NCI-H1694 (cell line): ENCODE measurements around the gene IL12RB2.

ENCODE experiments used
- DNase-seq: peaks from one replicate; lab custom pipeline; 2025; lab: John Stamatoyannopoulos, UW

IL12RB2 gene

DNA sequence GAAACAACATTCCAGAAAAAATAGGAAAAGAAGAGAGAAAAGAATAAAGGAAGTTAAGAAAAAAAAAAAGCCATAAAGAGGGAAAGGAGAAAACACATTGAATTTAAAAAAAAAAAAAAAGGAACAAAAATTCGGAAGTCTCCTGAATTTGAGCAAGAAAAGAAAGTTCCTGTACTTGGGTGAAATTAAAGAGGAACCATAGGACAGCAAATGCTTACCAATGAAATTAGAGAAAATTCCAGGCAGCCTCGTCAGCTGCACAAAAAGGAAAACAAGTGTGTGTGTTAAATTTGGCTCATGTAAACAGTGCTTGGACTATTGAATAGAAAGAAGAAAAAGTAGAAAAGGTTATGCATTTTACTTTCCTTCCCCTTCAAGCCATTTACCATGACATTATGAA, 4.9 kb downstream of the IL12RB2 start:
- DNase-seq, result no peak

DNA sequence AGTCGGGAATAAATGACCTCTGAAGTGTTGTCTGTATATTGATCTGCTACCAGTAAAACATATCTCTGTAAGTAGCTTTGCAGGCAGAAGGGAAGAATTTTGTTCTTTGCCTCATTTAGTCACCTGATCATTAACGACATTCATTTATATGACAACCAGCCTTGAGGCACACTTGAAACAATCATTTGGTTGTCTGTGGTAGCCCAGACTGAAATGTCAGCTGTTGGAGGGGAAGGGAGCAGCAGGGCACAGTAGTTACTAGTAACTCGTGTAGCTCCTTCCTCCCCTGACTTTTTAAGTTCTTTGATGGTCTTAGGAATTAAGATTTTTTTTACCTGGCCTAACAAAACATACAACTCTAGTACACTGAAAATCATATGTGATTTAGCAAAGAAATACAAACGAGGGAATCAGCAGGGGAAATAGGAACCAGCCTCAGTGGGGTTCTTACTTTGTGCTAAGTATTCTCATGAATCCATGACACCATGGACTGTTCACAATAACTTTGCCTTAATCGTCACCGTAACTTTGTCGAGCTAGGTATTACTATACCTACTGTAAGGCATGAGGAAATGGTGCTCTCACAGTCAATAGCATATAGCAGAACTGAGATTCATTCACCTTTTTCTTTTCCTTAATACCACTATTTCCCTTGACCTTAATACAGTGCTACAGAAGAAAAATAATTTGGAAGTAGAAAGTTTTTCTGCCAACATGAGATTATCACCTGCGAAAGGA, 6.4 kb downstream of the IL12RB2 start:
- DNase-seq, result no peak

DNA sequence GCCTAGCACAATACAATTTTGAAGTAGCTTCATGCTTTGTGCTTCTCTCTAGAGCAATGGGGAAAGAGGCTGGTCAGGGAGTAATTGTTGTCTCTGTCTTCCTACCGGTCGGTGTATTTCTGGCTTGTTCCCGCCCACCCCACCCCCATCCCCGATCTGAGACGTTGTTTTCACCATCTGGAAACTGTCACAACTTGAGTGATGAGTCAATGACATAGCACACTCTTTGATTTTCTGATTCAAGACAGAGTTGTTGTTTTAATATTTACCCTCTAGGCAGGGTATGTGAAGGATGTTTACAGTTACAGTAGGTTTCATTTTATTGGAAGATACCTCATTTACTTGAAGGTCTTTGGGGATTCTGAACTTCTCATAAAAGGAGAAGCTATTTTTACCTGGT, 7.0 kb downstream of the IL12RB2 start:
- DNase-seq, result no peak

DNA sequence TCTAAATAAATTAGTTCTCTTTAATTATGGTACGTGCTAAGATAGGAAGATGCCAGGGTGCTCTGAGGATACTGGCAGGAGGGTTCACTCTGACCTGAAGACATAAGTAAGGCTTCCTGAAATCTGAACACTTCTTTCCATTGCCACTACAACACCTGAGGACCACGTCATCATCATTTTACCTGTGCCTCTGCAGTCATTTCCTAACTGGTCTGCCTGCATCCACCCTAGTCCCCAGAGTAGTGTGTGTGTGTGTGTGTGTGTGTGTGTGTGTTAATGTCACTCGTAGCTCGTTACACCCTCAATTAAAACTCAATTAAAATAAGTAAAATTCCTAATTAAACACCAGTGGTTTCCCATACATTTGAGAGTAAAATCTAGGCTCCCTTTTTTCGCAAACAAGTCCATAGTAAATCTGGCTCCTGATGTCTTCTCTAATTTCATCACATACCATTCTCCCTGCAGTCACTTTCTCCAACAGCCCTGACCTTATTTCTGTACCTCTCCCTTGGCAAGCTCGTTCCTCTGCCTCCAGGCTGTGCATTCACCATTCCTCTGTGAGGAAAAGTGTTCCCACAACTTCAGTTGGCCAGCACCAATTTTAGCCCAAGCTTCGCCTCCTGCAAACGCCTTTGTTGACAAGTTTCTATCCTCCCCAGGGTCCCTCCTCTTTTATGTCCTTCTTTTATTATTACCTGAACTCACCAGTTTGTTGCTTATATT, 8.7 kb downstream of the IL12RB2 start:
- no peak for DNase-seq

DNA sequence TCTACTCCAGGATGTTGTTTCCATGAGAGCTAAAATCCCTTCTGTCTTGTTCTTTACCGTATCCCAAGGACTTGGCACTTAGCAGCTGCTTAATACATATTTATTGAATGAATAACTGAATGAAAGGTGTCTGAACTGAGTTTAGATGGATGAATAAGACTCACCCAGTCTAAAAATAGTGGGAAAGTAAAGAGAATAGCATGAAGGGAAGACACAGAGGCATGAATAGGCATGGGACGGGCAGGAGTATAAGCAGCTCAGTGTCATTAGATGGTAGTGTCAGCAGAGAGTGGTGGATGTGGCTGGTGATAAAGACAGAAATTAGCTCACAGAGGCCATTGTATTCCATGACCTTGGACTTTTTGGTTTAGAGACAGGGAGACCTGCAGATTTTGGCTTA, 9.2 kb downstream of the IL12RB2 start:
- no peak for DNase-seq

DNA sequence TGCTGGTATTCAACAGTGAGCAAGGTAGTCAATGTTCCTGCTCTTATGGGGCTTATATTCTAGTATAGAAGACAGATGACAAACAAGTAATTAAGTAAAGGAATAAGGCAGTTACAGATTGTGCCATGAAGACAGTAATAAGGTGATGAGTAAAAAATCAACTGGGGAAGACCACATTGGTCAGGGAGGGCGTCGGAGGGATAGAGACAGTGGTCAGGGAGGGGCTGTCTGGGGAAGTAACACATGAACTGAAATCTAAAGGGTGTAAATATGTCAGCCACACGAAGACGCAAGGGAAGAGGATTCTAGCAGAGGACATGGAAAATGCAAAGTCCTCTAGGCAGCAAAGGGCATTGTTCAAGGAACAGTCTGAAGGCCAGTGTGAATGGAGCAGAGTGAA, 10.1 kb downstream of the IL12RB2 start:
- no peak for DNase-seq

DNA sequence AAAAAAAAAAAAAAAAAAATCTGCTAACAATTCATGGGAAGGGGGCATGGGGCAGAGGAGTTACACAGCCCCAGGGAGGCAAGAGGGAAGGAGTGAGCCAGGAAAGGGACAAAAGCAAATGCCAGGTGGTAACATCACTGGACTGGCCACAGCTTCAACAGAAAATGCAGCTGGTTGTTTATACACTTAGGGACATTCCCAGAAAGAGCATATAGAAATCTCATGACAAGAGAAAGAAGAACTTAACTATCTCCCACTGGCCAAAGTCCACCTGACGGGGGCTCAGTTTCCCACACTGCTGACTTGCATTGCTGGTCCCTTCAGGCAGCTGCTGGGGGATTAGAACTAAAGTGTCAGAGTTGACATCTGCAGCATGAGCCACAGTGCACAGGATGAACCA, 14.8 kb downstream of the IL12RB2 start:
- DNase-seq, result no peak

DNA sequence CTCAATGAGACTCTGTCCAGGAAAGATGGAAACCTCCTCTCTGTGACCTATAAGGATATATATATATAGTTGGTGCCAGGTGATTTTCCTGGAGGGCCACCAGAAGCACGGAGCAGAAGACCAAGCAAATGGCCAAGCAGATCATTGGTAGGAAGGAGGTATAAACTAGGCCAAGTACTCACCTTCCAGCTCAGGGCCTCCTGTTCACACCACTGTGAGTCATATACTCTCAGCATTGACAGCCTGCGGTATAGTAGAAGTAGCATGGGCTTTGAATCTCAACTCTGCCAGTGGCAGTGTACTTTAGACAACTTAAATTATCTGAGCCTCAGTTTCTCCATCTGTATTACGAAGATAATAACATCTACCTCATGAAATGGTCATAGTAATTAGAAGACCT, 15.4 kb downstream of the IL12RB2 start:
- DNase-seq, result no peak

DNA sequence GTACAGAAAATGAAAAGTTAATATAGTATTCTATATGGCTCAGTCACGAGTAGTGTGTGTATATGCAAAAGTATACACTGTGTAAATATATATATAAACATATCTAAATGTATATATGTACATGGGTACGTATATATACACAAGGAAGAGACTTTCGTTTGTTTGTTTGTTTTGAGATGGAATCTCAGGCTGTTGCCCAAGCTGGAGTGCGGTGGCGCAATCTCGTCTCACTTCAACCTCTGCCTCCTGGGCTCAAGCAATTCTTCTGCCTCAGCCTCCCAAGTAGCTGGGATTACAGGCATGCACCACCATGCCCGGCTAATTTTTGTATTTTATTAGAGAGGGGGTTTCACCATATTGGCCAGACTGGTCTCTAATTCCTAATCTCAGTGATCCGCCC, 16.4 kb downstream of the IL12RB2 start:
- DNase-seq, result no peak

DNA sequence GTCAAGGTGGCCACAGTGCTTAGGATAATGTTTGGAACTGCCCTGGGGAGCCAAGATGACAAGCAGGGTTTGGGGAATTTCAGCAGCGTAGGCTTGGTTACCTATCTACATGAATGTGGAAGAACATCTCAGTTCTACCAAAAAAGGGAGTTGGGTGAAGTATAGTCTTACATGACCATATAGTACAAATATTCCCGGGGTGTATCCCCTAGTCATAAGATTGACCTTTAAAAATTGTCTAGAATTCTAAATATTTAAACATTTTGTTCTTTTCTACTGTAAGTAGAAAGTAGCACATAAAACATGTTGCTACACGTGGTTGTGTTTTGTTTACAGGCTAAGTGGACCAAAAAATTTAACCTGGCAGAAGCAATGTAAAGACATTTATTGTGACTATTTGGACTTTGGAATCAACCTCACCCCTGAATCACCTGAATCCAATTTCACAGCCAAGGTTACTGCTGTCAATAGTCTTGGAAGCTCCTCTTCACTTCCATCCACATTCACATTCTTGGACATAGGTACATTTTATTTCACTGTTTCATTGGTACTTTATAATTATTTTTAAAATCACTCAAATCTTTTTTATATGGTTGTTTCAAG, 20.3 kb downstream of the IL12RB2 start:
- no peak for DNase-seq

DNA sequence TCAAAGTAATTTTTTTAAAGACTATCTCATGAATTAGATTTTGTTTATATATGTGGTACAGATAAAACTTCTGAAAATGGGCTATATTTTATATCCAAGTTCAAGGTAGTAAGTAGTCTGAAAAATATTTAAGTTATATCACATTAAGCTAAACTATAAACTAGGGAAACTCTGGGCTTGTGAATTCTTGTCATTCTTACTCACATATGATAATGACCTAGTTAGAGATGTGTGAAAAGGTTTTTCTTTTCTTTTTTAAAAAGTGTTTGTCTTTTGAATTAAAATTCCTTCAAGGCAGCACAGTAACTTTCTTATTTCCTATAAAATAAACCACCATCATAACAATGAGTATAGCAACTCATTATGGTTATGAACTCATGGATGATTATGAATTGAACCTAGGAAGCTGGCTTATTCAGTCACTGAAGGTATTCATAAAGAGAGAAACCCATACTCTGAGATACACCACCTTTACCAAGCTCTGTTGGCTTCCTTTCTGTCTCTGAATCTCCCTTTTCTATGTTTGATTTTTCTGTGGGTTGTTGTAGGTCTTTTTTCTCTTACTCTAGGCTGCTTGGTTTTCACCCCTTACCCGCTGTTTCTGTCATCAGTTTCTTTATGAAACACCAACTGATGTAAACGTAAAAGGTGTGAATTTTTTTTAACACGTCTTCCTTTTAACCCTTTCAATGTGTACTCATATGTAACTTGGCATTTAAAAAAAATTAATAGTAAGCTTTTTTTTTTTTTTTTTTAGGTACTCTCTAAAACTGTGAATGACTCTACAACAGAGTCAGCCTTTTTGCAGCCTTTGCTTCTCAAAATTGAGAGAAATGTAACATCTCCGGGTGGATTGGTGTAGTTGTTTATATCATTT, 25.2 kb downstream of the IL12RB2 start:
- no peak for DNase-seq

DNA sequence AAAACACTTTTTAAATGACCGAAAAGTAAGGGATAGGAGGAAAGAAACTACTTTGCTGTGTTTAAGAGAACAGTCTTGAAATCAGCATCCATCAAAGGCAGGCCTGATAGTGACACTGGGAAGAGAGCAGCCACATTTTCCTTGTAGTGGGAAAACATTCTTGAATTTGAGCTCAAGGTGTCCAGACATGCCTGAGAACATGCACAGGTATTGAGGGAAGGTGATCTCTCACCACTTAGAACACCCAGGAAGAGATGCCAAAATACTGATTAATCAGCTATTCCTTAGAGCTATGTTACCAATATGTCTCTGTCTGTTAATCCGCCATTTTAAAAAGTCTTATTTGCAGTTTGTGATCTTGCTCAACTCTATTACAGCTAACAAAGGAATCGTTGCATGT, 25.9 kb downstream of the IL12RB2 start:
- no peak for DNase-seq

DNA sequence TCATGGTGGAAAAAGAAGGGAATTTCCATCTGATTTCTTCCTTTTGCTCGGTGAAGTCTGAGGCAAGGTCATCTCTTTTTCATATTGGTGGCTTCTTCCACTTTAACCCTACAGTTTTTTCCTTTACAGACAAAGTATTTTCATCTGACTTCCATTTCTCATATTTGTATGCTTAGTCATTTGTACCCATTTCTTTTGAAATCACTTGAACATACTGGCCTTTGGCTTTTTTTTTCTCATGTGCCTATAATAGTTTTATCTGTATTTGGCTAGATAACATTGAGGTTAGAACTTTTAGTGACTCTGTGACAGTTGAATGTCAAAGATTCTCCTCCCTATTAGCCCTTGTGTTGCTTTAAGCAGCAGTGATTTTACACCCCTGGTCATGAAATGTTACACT, 27.7 kb downstream of the IL12RB2 start:
- DNase-seq, result no peak

DNA sequence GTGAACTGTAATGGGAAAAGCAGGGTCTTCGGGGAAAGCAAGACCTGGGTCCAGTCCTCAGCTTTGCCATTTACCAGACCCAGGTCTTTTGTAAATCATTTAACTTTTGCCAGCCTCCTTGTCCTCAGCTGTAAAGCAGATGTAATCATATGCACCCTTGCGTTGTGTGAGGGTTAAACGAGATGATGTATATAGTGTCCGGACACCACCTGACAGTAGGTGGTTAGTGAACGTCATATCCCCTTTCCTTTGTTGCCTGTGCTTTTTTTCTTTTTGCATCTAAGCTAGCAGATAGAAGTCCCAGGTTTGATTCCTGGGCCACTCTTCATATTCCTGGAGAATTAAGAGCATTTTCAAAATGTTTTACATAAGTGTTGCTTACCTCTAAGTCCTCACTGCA, 28.5 kb downstream of the IL12RB2 start:
- DNase-seq, result no peak

DNA sequence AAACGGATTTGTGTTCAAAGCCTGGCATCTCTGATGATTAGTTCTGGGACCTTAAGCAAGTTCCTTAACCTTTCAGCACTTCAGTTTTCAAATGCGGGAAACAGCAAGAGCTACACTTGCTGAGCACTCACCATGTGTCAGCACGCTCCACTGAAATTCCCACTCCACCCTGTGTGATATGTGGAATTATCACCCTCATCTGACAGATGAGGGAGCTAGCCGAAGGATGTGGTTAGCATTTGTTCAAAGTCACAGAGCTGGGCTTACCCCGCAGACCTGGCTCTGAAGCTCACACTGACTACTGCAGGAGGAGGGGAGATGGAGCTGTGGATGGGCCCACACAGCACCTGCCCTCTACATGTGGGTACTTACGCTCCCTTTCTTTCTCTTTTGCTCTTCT, 29.1 kb downstream of the IL12RB2 start:
- no peak for DNase-seq

DNA sequence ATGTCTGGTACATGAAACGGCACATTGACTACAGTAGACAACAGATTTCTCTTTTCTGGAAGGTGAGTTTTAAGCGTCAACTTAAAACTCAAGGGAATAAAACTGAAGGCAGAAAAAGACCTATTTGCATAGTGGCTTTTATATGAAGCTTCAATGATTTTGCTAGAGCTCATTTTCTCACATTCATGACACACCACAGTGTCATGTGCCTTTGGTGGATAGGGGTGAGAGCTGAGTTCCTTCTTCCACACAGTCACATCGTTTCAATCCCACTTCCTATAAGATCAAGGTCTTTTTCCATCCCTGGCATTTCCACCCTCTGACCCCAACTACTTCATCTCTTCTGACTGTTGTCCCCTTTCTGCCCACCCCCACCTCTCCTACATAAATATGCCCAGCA, 31.0 kb downstream of the IL12RB2 start:
- no peak for DNase-seq

DNA sequence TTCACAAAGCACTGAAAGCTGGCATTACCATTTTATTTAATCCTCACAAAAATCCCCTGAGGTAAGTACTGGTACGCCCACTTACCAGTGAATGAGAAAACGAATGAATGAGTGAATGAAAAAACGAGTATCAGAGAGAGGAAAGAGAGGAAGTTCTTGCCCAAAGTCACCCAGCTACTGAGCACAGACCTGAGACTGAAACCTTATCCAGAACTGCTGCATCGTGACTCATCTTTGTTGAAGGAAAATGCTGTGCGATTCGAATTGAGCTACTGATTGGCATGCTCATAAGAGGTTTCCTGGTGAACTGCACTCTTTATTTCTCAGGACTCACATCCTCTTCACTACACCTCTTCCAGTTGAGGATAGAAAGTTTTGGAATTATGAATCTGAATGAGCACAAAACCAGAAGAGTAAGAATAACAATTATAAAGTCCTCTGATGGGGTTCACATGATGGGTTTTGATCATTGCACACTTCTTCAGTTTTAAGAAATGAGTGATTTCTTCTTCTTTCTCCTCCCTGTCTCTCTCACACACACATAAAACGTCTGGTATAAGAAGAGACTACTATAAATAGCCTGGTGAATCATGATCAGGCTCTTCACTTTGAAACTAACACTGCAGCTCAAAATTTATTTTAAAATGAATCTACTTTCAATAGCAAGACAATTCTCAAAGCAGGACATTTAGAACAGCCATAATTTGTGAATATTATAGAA, 32.1 kb downstream of the IL12RB2 start:
- DNase-seq, result no peak

DNA sequence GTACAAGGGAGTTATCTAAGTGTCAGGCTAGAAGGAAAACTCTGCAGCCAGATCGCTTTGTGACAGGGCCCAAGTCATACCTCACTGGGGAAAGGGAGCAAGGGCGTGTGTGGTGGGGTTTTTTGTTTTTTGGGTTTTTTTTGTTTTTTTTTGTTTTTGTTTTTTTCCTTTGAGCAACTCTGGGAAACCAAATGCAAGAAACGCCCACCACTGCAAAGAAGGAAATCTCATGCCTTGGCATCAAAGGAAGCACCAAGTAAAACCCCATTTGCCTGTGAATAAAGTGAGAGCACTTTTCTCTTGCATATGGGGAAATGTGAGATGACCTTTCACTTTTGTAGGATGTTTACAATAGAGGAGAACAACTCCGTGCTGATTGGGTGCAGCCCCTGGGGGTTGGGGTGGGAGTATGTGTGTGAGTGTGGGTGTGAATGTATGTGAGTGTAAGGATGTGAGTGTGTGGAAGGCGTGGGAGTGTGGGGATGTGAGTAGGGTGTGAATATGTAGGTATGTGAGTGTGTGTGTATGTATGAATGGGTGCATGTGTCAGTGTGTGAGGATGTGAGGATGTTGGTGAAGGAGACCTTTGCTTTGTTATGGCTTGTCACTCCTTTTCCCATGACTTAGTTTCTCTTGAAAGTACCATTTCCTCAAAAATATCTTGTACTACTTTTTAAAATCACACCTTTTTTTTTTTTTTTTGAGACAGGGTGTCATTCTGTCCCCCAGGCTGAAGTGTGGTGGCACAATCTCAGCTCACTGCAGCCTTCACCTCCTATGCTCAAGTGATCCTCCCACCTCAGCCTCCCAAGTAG, 34.6 kb downstream of the IL12RB2 start:
- DNase-seq, result no peak

DNA sequence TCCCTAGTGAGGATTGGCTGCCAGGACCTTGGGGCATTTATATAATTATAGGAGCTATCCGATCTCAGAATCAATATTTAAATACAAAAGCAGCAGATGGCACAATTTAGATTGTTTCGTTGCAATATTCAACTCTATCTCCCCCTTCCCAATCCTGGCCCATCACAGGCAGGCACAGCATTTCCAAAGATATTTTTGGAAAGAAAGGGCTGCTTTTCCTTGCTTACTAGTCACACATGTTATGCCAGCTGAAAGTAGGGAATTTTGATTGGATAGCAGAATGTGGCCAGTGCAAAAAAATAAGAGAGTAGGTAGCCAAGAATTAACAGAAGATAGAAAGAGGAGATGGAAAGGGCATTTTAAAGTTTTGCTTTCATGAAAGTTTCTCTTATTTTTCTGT, 37.9 kb downstream of the IL12RB2 start:
- no peak for DNase-seq

DNA sequence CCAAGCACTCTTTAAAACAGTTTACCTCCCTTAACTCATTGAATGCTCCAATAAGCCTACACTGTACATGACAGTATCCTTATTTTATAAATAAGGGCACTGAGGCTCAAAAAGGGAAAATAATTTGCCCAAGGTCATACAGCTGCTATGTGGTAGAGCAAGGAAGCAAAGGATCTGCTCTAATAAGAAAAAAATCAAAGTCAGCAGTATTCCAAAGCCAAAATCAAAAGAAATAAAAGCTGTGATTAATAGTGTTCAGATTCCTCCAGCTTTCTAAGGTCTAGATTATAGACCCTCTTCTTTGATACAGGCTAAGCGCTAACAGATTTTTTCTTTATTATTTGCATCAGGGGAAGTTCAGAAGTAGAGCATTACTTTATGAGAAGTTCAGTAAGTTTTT, 39.3 kb downstream of the IL12RB2 start:
- no peak for DNase-seq
